Smooth muscle cell (in vitro differentiated cells): ENCODE results near the gene AKT3. TPM values are rescaled to one million over a fixed set of nuclear protein-coding genes. Genes with fewer than 3 reads are reported as not detected.

Experiments
- DNase-seq: peaks from one replicate; lab custom pipeline; 2025; ENCODE audit not compliant: unreplicated experiment; lab: John Stamatoyannopoulos, UW
- H2AFZ ChIP-seq: fragments of 200-600 bp; sonication (generic); 2 replicates; pipeline ENCODE4 v1.6.0; 2016; ENCODE audit warnings: antibody characterized with exemption, low read depth, mild to moderate bottlenecking
- H3F3A ChIP-seq: fragments of 200-600 bp; sonication (generic); 2 replicates; pipeline ENCODE4 v1.6.0; 2017; ENCODE audit warnings: antibody characterized with exemption, low read depth
- H3K27ac ChIP-seq: fragments of 200-600 bp; sonication (generic); 2 replicates; pipeline ENCODE4 v1.5.1; 2016; ENCODE audit warnings: low read depth, mild to moderate bottlenecking
- H3K27me3 ChIP-seq: fragments of 200-600 bp; sonication (generic); 2 replicates; pipeline ENCODE4 v1.6.1; 2016; ENCODE audit warnings: low read depth, mild to moderate bottlenecking
- H3K36me3 ChIP-seq: fragments of 200-600 bp; sonication (generic); 2 replicates; pipeline ENCODE4 v1.5.1; 2016; ENCODE audit warnings: low read depth
- H3K4me1 ChIP-seq: fragments of 200-600 bp; sonication (generic); 2 replicates; pipeline ENCODE4 v1.5.1; 2016; ENCODE audit warnings: low read depth
- H3K4me2 ChIP-seq: fragments of 200-600 bp; sonication (generic); 2 replicates; pipeline ENCODE4 v1.6.0; 2016; ENCODE audit warnings: mild to moderate bottlenecking
- H3K4me3 ChIP-seq: fragments of 200-600 bp; sonication (generic); 2 replicates; pipeline ENCODE4 v1.5.1; 2016; ENCODE audit warnings: mild to moderate bottlenecking
- H3K79me2 ChIP-seq: fragments of 200-600 bp; sonication (generic); 2 replicates; pipeline ENCODE4 v1.6.0; 2016; ENCODE audit warnings: low read depth, mild to moderate bottlenecking
- H3K9ac ChIP-seq: fragments of 200-600 bp; sonication (generic); 2 replicates; pipeline ENCODE4 v1.6.0; 2016; ENCODE audit warnings: low read depth
- H3K9me3 ChIP-seq: fragments of 200-600 bp; sonication (generic); replicated peaks from 2 replicates; pipeline ENCODE4 v1.5.1; 2016; ENCODE audit warnings: low read depth
- H4K20me1 ChIP-seq: fragments of 200-600 bp; sonication (generic); 2 replicates; pipeline ENCODE4 v1.6.0; 2016; ENCODE audit warnings: low read depth
- WGBS: methylation state at CpG from one replicate; pipeline ENCODE4 v1.1.7; 2016; ENCODE audit warnings: low lambda C conversion rate; 5-methylcytosine and 5-hydroxymethylcytosine counted together
- polyA plus RNA-seq: library from polyadenylated mRNA; unstranded; fragments of >200 nt; fragmentation: Nextera tagmentation; extraction: Ambion mirVana; gene quantifications from 2 replicates; pipeline ENCODE4 v1.2.1, GENCODE V29; 2016
- total RNA-seq: library from RNA; depleted of rRNA; stranded (reverse); fragments of >200 nt; gene quantifications from 2 replicates; pipeline ENCODE4 v1.2.3, GENCODE V29; 2014
- TF ChIP-seq, protein P1 (sequence below): fragments of 200-600 bp; sonication (generic); IDR thresholded peaks from 2 replicates; pipeline ENCODE4 v1.5.1; 2017; ENCODE audit warnings: borderline replicate concordance, mild to moderate bottlenecking, antibody characterized with exemption; ENCODE audit not compliant: insufficient read depth, poor library complexity, severe bottlenecking

The AKT3 gene
- total and polyA plus RNA-seq, 2 experiments from 2014 or later, result 5.5 to 32.3 TPM

DNA sequence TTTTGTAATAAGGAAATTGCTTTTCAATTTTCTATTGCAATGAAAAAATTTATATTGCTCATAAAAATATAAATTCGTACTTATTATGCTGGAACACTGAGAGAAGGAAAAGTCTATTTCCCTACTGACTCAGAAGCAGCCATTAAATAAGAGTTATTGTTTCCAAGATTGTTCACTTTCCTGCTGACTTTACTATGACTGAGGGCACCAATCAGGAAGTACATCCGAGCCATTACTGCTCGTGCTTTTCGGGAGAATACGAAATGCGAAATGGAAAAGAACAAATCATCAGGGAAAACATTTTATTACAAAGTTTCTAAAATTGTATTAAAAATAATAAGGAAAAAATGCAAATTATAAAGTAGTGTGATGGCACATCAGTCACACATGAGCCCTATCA, 204.8 kb downstream of the AKT3 start:
- TF ChIP-seq, protein P1, sequence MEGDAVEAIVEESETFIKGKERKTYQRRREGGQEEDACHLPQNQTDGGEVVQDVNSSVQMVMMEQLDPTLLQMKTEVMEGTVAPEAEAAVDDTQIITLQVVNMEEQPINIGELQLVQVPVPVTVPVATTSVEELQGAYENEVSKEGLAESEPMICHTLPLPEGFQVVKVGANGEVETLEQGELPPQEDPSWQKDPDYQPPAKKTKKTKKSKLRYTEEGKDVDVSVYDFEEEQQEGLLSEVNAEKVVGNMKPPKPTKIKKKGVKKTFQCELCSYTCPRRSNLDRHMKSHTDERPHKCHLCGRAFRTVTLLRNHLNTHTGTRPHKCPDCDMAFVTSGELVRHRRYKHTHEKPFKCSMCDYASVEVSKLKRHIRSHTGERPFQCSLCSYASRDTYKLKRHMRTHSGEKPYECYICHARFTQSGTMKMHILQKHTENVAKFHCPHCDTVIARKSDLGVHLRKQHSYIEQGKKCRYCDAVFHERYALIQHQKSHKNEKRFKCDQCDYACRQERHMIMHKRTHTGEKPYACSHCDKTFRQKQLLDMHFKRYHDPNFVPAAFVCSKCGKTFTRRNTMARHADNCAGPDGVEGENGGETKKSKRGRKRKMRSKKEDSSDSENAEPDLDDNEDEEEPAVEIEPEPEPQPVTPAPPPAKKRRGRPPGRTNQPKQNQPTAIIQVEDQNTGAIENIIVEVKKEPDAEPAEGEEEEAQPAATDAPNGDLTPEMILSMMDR, result no peak
- Histone ChIP-seq H3K4me1 (no peaks in the 10 kb centered on the region), H3K27me3 (no peaks in the 10 kb centered on the region), H4K20me1 (no peaks in the 10 kb centered on the region), H3K9ac (no peak overlapping the region), H3K4me3 (no peak overlapping the region), H2AFZ (no peak overlapping the region), H3K9me3 (no peaks in the 10 kb centered on the region), H3F3A (no peaks in the 10 kb centered on the region), H3K36me3 (peaks cover 12% of the 10 kb centered on the region), H3K79me2 (no peaks in the 10 kb centered on the region), H3K4me2 (no peak overlapping the region), H3K27ac (no peak overlapping the region)
- DNase-seq, result no peak
- 96% methylated on average over 6 of the region's 6 CpGs for WGBS

DNA sequence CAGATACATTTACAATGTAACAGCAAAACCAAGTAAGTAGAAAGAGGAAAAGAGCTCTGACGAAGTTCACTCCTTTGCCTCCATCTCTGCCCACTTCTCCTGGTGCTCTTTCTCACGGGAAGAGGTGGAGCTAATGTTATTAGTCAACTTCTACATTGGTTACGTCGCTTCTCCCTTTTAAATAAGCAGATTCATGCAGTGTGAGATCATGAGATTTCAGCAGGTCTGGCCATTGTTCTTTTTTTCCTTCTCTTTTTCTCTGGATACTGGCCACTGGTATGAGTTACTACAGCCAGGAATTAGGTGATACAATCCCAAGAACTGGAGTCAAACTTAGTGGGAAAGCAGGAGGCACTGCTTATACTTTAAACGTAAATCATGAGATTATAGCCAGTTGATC, 207.1 kb downstream of the AKT3 start:
- peaks cover 26% of the 10 kb centered on the region for H3K36me3 ChIP-seq

DNA sequence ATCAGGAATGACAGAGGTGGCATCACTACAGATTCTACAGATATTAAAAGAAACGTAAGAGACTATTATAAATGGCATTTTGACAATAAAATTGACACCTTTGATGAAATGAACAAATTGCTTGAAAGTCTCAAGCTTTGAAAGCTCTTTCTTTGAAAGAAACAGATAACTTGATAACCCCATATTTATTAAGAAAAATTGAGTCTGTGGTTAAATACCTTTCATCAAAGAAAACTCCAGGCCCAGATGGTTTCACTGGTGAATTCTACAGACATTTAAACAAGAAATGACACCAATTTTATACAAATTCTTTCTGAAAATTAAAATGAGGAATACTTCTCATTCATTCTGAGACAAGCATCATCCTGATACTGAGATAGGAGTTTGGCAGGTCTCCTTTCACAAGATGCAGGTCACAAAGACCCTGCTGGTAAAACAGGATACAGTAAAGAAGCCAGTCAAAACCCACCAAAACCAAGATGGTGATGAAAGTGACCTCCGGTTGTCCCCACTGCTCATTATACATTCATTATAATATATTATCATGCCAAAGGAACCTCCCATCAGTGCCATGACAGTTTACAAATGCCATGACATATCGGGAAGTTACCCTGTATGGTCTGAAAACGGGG, 210.9 kb downstream of the AKT3 start:
- H3K4me1 ChIP-seq, result no peaks in the 10 kb centered on the region
- no peaks in the 10 kb centered on the region for H3F3A ChIP-seq
- peaks cover 15% of the 10 kb centered on the region for H3K36me3 ChIP-seq
- no peak overlapping the region for H3K9ac ChIP-seq
- WGBS, result 95% methylated on average over 4 of the region's 4 CpGs
- peaks cover 6% of the 10 kb centered on the region for H3K9me3 ChIP-seq
- TF ChIP-seq, protein P1, result no peak
- no peak overlapping the region for H3K4me3 ChIP-seq
- H3K79me2 ChIP-seq, result no peaks in the 10 kb centered on the region
- no peaks in the 10 kb centered on the region for H4K20me1 ChIP-seq
- H2AFZ ChIP-seq, result no peak overlapping the region
- H3K27ac ChIP-seq, result no peak overlapping the region
- DNase-seq, result no peak
- no peaks in the 10 kb centered on the region for H3K27me3 ChIP-seq
- no peak overlapping the region for H3K4me2 ChIP-seq

More for the DNA sequence above, 207.1 kb downstream of the AKT3 start:
- H2AFZ ChIP-seq, result no peak overlapping the region
- no peaks in the 10 kb centered on the region for H3K27me3 ChIP-seq
- peaks cover 6% of the 10 kb centered on the region for H3K9me3 ChIP-seq
- H4K20me1 ChIP-seq, result no peaks in the 10 kb centered on the region
- H3K79me2 ChIP-seq, result no peaks in the 10 kb centered on the region
- WGBS, result 79% methylated on average over 5 of the region's 5 CpGs
- H3K4me3 ChIP-seq, result no peak overlapping the region
- TF ChIP-seq, protein P1, result no peak
- no peak overlapping the region for H3K4me2 ChIP-seq
- no peak for DNase-seq
- no peaks in the 10 kb centered on the region for H3F3A ChIP-seq
- H3K4me1 ChIP-seq, result no peaks in the 10 kb centered on the region
- H3K9ac ChIP-seq, result no peak overlapping the region
- no peak overlapping the region for H3K27ac ChIP-seq

DNA sequence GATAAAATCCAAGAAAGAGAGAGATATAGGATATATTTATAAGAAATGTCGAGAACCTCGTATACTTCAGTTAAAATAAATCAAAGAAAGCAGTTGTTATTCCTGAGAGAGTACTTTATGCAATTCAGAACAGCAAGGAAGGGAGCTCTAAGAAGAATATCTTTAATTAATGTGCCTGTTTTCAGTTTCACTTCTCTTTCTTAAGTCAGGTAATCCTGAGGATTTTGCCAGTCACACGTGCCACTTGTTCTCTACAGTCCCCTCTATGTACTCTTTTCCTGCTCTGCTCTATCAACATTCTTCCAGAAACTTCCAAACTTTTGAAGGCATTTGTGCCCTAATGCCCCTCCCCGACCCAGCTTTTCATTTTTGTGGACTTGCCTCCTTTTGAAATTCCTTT, 211.9 kb downstream of the AKT3 start:
- H3K4me1 ChIP-seq, result no peaks in the 10 kb centered on the region
- WGBS, result 88% methylated on average over 4 of the region's 4 CpGs
- no peak overlapping the region for H3K4me2 ChIP-seq
- no peak overlapping the region for H3K27ac ChIP-seq
- no peaks in the 10 kb centered on the region for H3K27me3 ChIP-seq
- no peaks in the 10 kb centered on the region for H3K79me2 ChIP-seq
- no peak overlapping the region for H2AFZ ChIP-seq
- peaks cover 6% of the 10 kb centered on the region for H3K9me3 ChIP-seq
- no peak for DNase-seq
- no peak overlapping the region for H3K9ac ChIP-seq
- H3K4me3 ChIP-seq, result no peak overlapping the region
- H4K20me1 ChIP-seq, result no peaks in the 10 kb centered on the region
- TF ChIP-seq, protein P1, result no peak
- no peaks in the 10 kb centered on the region for H3F3A ChIP-seq
- peaks cover 14% of the 10 kb centered on the region for H3K36me3 ChIP-seq
